OCI-LY1 (cell line): ENCODE results near the gene PSAP.

ENCODE experiments used
- EZH2 ChIP-seq: fragments of 200-600 bp; sonication (generic), shearing (Covaris generic); IDR thresholded peaks from 2 replicates; pipeline ENCODE4 v1.8.0; 2017; ENCODE audit warnings: borderline replicate concordance, mixed run types, mild to moderate bottlenecking, antibody characterized with exemption, low read length, moderate library complexity, mixed read lengths
- TF ChIP-seq, protein P1 (sequence below): fragments of 200-600 bp; sonication (generic), shearing (Covaris generic); IDR thresholded peaks from 2 replicates; pipeline ENCODE4 v1.5.1; 2017; ENCODE audit warnings: mild to moderate bottlenecking, antibody characterized with exemption, low read length, moderate library complexity, mixed read lengths

DNA sequence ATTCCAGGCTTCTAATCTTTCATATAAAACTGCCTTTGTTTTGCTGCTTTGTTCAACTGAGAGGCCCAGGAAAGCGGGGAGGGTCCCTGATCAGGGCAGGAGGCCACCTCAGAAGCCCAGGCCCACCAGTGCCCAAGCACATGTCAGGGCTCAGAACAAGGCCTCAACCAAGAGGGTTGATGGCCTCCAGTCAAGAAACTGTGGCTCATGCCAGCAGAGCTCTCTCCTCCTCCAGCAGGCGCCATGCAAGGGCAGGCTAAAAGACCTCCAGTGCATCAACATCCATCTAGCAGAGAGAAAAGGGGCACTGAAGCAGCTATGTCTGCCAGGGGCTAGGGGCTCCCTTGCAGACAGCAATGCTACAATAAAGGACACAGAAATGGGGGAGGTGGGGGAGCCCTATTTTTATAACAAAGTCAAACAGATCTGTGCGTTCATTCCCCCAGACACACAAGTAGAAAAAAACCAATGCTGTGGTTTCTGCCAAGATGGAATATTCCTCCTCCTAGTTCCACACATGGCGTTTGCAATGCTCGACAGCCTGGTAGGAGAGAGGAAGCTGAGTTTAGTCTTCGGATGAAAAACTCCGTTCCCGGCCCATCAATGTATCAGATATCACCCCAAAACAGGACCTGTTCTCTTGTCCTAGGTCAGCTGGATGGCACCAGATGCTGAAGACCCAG, 34.0 kb downstream of the PSAP start:
- TF ChIP-seq, protein P1, sequence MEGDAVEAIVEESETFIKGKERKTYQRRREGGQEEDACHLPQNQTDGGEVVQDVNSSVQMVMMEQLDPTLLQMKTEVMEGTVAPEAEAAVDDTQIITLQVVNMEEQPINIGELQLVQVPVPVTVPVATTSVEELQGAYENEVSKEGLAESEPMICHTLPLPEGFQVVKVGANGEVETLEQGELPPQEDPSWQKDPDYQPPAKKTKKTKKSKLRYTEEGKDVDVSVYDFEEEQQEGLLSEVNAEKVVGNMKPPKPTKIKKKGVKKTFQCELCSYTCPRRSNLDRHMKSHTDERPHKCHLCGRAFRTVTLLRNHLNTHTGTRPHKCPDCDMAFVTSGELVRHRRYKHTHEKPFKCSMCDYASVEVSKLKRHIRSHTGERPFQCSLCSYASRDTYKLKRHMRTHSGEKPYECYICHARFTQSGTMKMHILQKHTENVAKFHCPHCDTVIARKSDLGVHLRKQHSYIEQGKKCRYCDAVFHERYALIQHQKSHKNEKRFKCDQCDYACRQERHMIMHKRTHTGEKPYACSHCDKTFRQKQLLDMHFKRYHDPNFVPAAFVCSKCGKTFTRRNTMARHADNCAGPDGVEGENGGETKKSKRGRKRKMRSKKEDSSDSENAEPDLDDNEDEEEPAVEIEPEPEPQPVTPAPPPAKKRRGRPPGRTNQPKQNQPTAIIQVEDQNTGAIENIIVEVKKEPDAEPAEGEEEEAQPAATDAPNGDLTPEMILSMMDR = no peak
- no peak for TF ChIP-seq EZH2
